Measurements from ENCODE around the gene PSMB3. TPM values are rescaled to one million over a fixed set of nuclear protein-coding genes. Genes with fewer than 3 reads are reported as not detected.

PSMB3 gene
- total RNA-seq, 4 donors from 2014 or later = 128 to 177 (median 145) TPM

DNA sequence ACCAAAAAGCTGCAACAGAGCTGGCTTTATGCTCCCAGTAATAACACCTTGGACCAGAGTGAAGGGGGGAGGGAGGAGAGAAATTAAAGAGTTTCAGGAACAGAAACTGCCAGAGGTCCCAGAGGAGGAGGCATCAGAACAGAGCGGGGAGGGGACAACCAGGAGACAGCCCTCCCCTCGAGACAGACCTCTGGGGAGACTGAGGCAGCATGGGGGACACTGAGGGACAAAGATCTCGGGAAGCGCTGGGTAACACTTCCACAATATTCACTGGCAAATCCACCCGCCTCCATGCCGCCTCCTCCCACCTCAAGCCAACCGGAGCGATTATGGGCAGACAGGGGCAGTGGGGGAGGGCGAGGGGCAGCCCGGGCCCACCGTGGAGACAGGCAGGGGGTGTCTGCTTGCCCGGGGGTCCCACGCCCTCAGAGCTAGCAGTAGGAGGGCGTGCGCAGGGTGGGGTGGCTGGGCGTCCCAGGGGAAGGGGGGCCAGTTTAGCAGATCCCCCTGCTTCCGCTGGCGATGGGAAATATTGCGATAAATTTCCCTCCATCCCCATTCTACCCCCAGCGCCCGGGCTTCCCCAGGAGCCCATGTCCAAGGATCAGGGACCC lies 5.6 kb upstream of the PSMB3 start:
- Histone ChIP-seq H3K27me3 (peaks cover 0 to 20% (median 0%) of the 10 kb centered on the region in 4 donors), H3K4me1 (peaks cover 39 to 89% (median 52%) of the 10 kb centered on the region in 3 donors), H3K27ac (peak overlapping the region; percentile 74 to 94 (median 88)), H3K36me3 (no peaks in the 10 kb centered on the region), H3K4me3 (peak overlapping the region; percentile 50 to 88 (median 86)), H3K9me3 (no peaks in the 10 kb centered on the region)
- intact Hi-C loops (cut with DNase I) = no loop called here
- 9 to 12% methylated on average over 10 to 13 of the region's 21 CpGs for WGBS, 2 donors
- DNase-seq = no peak
- no peak for TF ChIP-seq POLR2A (IDR thresholded peaks at IDR 0.05)
- TF ChIP-seq, protein P1, sequence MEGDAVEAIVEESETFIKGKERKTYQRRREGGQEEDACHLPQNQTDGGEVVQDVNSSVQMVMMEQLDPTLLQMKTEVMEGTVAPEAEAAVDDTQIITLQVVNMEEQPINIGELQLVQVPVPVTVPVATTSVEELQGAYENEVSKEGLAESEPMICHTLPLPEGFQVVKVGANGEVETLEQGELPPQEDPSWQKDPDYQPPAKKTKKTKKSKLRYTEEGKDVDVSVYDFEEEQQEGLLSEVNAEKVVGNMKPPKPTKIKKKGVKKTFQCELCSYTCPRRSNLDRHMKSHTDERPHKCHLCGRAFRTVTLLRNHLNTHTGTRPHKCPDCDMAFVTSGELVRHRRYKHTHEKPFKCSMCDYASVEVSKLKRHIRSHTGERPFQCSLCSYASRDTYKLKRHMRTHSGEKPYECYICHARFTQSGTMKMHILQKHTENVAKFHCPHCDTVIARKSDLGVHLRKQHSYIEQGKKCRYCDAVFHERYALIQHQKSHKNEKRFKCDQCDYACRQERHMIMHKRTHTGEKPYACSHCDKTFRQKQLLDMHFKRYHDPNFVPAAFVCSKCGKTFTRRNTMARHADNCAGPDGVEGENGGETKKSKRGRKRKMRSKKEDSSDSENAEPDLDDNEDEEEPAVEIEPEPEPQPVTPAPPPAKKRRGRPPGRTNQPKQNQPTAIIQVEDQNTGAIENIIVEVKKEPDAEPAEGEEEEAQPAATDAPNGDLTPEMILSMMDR (IDR thresholded peaks at IDR 0.05) = no peak

DNA sequence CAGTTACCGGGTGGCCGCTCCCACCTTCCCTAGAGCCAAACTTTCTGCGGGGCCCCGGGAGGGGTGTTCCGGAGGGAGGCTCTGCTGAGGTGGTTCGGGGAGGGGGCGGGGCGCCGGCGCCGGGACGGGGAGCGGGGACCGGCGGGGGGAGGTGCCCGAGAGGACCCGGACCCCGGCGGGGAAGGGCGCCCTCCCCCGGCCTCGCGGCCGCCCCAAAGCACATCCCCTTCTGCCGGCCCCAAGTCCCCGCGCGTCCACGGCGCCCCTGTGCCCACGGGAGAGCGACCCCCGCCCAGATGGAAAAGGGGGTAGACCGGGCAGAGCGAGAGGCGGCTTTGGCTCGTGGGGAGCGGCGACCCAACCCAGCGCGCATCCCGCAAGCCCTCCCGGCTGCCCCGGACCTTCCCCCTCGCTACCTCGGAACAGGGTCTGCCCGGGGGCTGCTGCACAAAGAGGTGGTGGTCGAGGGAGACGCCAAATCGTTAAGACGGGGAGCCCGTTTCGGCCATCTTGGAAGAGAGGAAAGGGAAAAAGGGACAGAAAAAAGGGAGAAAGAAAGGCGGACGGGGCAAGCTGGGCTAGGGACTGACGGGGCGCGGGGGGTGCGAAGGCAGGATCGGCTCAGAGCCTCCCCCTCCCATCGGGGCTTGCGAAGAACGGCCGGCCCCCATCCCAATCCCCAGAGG lies 4.9 kb upstream of the PSMB3 start:
- Histone ChIP-seq H3K36me3 (no peaks in the 10 kb centered on the region), H3K4me3 (peak overlapping the region; percentile 50 to 88 (median 86)), H3K27ac (peak overlapping the region; percentile 74 to 94 (median 88)), H3K9me3 (no peaks in the 10 kb centered on the region), H3K27me3 (peaks cover 0 to 20% (median 0%) of the 10 kb centered on the region in 4 donors), H3K4me1 (peaks cover 36 to 86% (median 45%) of the 10 kb centered on the region in 3 donors)
- TF ChIP-seq, protein P1 (IDR thresholded peaks at IDR 0.05) = peak in 1 of 6 experiments; percentile 11
- no peak for TF ChIP-seq POLR2A (IDR thresholded peaks at IDR 0.05)
- 2 to 3% methylated on average over 17 to 35 of the region's 64 CpGs for WGBS, 2 donors
- intact Hi-C loops (cut with DNase I) = no loop called here
- no peak for DNase-seq

DNA sequence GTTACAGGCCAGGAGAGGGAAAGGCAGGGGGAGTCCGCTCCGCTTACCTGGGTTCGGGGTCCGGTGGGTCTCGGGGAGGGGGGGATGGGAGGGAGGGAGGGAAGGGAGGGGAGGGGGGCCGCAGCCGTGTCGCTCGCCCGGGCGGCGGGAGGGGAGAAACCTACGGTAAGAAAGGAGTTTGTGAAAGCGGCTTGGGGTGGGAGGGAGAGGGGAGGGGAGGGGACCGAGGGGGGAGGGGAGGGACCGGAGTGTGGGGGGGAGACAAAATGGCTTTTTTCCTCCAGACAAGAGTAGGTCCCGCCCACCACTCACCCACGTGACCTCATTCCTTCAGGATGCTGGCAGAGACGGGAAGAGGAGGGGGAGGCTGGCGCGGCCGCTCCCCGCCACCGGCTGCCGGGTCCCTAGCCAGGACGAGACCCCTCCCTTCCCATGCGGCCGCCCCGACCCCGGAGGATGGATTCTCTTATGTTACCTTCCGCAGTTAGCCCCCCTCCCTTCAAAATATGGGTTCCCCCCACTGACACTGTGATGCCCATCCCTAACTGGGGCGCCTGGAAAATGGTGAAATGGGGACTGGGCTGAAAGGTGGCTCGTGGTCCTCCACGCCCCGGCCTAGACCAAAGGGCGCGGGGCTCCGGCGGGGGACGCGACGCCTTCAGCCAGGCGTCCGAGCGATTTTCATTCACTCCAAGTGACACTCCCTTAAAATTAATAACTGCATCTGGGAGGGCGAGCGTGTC lies 4.2 kb upstream of the PSMB3 start, which contains the start of gene PCGF2:
Gene PCGF2, minus strand, starts transcription at position 188 of the 743 bp plus-strand sequence. CDS start 7,934 bp downstream, outside the sequence.
- Histone ChIP-seq H3K4me3 (peak within 1 kb of the TSS; percentile 50 to 88 (median 86)), H3K36me3 (no peaks in the 10 kb centered on the region), H3K27ac (peak within 1 kb of the TSS; percentile 74 to 94 (median 88)), H3K9me3 (no peaks in the 10 kb centered on the region), H3K27me3 (peaks cover 0 to 20% (median 0%) of the 10 kb centered on the region in 4 donors), H3K4me1 (peaks cover 40 to 83% (median 41%) of the 10 kb centered on the region in 3 donors)
- TF ChIP-seq, protein P1 (IDR thresholded peaks at IDR 0.05) = no peak
- TF ChIP-seq POLR2A (IDR thresholded peaks at IDR 0.05) = peak in 2 of 4 donors; percentile 31 to 43
- DNase-seq = no peak
- WGBS, 2 donors = 0% methylated on average over 16 of the region's 47 CpGs; no CpG with 5 or more reads in 1 of the 2 donors
- intact Hi-C loops (cut with DNase I) = no loop called here

DNA sequence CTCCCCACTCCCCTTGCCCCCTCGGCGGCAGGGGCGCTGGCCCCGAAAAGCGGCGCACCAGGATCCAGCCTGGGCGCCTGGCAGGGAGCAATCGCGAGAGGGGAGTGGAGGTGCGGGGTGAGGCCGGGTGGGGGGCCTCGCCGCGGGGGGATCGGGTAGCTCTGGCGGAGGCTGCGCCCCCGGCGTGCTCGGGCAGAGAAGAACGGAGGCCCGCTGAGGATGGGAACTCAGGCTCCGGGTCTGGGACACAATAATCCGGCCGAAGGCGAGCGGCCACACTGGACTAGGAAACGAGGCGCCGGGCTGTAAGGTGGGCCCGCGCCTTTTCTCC lies 3.7 kb upstream of the PSMB3 start:
- intact Hi-C loops (cut with DNase I) = no loop called here
- Histone ChIP-seq H3K4me1 (peaks cover 44 to 83% (median 46%) of the 10 kb centered on the region in 3 donors), H3K36me3 (peaks cover 0 to under 1% (median 0%) of the 10 kb centered on the region in 3 donors), H3K27ac (peak overlapping the region; percentile 74 to 94 (median 88)), H3K9me3 (no peaks in the 10 kb centered on the region), H3K27me3 (peaks cover 0 to 20% (median 0%) of the 10 kb centered on the region in 4 donors), H3K4me3 (peak overlapping the region; percentile 50 to 88 (median 86))
- 0% methylated on average over 15 of the region's 32 CpGs; no CpG with 5 or more reads in 1 of the 2 donors for WGBS, 2 donors
- DNase-seq = no peak
- TF ChIP-seq, protein P1 (IDR thresholded peaks at IDR 0.05) = no peak
- TF ChIP-seq POLR2A (IDR thresholded peaks at IDR 0.05) = no peak

All from esophagus squamous epithelium (tissue), 5 donors.